ENCODE measurements around the gene BSCL2. TPM values are rescaled to one million over a fixed set of nuclear protein-coding genes. Genes with fewer than 3 reads are reported as not detected.
A peak's percentile ranks its signal among the peaks of the same experiment; 100 is the strongest.

The BSCL2 gene
- total RNA-seq, 1 donor from 2014 or later: 65.6 TPM

DNA sequence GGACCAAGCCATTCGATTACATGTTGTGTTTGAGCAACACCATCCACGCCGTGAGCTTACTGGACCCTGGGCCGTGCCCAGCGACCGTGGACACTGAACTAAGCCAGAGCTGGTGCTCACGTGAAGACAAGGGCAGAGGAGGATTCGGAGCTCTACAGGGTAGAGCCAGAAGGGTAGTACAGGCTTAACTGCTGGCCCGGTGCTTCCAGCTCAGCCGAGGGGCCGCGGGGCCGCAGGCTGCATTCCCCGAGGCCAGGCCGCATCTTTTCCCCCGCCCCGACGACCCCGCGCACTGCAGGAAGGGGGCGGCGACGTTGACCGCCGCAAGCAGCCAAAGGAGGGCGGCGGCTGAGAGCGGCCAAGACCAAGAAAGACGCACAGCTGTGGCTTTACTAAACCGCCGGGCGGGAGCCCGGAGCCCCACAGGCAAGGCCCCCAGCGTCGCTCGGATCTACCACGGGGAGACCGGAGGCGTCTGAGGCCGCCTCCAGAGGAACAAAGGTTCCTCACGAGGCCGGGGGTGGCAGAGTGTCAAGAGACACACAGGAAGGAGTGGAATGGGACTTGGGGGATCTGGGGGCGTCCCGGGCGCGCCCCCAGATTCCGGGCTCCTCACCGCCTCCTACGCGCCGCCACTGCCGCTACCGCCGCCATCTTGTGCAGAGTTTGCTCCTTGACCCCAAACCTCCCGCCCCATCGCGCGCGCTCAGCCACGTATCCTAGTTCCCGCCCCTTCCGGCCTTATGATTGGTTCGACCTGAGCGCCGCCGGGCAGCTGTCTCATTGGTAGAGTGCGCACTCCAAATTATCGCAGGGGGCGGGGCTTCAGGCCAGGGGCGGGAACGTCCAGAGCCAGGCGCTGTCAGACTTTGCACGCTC, 61.0 kb downstream of the BSCL2 start, which contains the start of gene GANAB:
TSS of gene GANAB (minus strand) at position 668 of the 879 bp plus-strand sequence. CDS start at position 654, 14 bp downstream.
- H3K36me3 ChIP-seq: peaks cover 45% of the 10 kb centered on the region
- peak within 1 kb of the TSS; percentile 92 for H3K4me3 ChIP-seq
- H3K27me3 ChIP-seq: no peaks in the 10 kb centered on the region
- DNase-seq: peak; percentile 100
- TF ChIP-seq, protein P1, sequence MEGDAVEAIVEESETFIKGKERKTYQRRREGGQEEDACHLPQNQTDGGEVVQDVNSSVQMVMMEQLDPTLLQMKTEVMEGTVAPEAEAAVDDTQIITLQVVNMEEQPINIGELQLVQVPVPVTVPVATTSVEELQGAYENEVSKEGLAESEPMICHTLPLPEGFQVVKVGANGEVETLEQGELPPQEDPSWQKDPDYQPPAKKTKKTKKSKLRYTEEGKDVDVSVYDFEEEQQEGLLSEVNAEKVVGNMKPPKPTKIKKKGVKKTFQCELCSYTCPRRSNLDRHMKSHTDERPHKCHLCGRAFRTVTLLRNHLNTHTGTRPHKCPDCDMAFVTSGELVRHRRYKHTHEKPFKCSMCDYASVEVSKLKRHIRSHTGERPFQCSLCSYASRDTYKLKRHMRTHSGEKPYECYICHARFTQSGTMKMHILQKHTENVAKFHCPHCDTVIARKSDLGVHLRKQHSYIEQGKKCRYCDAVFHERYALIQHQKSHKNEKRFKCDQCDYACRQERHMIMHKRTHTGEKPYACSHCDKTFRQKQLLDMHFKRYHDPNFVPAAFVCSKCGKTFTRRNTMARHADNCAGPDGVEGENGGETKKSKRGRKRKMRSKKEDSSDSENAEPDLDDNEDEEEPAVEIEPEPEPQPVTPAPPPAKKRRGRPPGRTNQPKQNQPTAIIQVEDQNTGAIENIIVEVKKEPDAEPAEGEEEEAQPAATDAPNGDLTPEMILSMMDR (IDR thresholded peaks at IDR 0.05): no peak
- no peaks in the 10 kb centered on the region for H3K9me3 ChIP-seq
- intact Hi-C loops (cut with DNase I): no loop called here
- peak; percentile 99 for ATAC-seq
- H3K4me1 ChIP-seq: peaks cover 16% of the 10 kb centered on the region
- H3K27ac ChIP-seq: peak within 1 kb of the TSS; percentile 96

DNA sequence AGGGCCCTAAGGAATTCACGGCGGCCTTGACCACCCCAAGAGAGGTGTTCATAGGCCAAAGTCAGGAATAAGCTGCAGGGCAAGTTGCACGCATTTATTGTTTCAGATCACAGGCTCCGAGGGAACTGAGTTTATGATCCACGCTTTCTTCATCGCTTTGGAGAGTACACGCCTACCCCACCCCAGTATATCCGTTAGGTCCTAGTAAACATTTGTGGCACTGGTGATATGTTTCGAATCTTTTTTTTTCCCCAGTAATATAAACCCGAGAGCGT, 61.6 kb downstream of the BSCL2 start:
- intact Hi-C loops (cut with DNase I): no loop called here
- ATAC-seq (no peak), DNase-seq (no peak)
- Histone ChIP-seq H3K9me3 (no peaks in the 10 kb centered on the region), H3K27ac (peak overlapping the region; percentile 96), H3K36me3 (peaks cover 45% of the 10 kb centered on the region), H3K4me3 (peak overlapping the region; percentile 92), H3K4me1 (peaks cover 16% of the 10 kb centered on the region), H3K27me3 (no peaks in the 10 kb centered on the region)
- TF ChIP-seq, protein P1 (IDR thresholded peaks at IDR 0.05): no peak

DNA sequence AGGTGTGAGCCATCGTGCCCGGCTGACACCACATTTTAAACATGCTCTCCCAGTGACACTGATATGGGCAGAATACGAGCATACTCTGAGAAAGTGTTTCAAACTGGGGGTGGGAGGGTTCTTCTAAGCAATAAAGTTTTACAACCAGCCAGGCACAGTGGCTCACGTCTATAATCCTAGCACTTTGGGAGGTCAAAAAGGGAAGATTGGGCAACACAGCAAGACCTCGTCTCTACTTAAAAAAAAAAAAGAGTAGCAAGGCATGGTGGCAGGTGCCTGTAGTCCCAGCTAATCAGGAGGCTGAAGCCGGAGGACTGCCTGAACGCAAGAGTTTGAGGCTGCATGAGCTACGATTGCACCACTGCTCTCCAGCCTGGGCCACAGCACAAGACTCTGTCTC, 63.0 kb downstream of the BSCL2 start:
- Histone ChIP-seq H3K27ac (no peak overlapping the region), H3K4me1 (peaks cover 16% of the 10 kb centered on the region), H3K27me3 (no peaks in the 10 kb centered on the region), H3K36me3 (peaks cover 45% of the 10 kb centered on the region), H3K4me3 (no peak overlapping the region), H3K9me3 (no peaks in the 10 kb centered on the region)
- TF ChIP-seq, protein P1 (IDR thresholded peaks at IDR 0.05): no peak
- DNase-seq: no peak
- intact Hi-C loops (cut with DNase I): no loop called here
- ATAC-seq: no peak

Other genes starting within 250 kb of the BSCL2 start
- 819 TPM for gene AHNAK, start 160.6 kb downstream of the BSCL2 start, total RNA-seq
- gene EEF1G, start 133.5 kb downstream of the BSCL2 start, total RNA-seq: 847 TPM
- gene TUT1, start 115.9 kb downstream of the BSCL2 start, total RNA-seq: 17.6 TPM
- 75.0 TPM for gene MTA2, start 105.6 kb downstream of the BSCL2 start, total RNA-seq
- 91.1 TPM for gene EML3, start 94.6 kb downstream of the BSCL2 start, total RNA-seq
- gene ROM1, start 94.2 kb downstream of the BSCL2 start, total RNA-seq: 5.2 TPM
- gene B3GAT3, start 85.4 kb downstream of the BSCL2 start, total RNA-seq: 40.1 TPM
- gene GANAB, start 60.8 kb downstream of the BSCL2 start, total RNA-seq: 229 TPM
- 18.8 TPM for gene INTS5, start 54.1 kb downstream of the BSCL2 start, total RNA-seq
- gene C11orf98, start 42.2 kb downstream of the BSCL2 start, total RNA-seq: 41.7 TPM
- gene CSKMT, start 42.1 kb downstream of the BSCL2 start, total RNA-seq: 14.6 TPM
- 5.7 TPM for gene UQCC3, start 35.8 kb downstream of the BSCL2 start, total RNA-seq
- gene LBHD1, start 35.2 kb downstream of the BSCL2 start, total RNA-seq: 6.1 TPM
- 95.2 TPM for gene UBXN1, start 28.4 kb downstream of the BSCL2 start, total RNA-seq
- 2.0 TPM for gene LRRN4CL, start 17.9 kb downstream of the BSCL2 start, total RNA-seq
- gene GNG3, start 252 bp upstream of the BSCL2 start, total RNA-seq: not detected
- 43.1 TPM for gene HNRNPUL2, start 20.0 kb upstream of the BSCL2 start, total RNA-seq
- 31.3 TPM for gene TTC9C, start 21.1 kb upstream of the BSCL2 start, total RNA-seq
- 12.5 TPM for gene ZBTB3, start 46.7 kb upstream of the BSCL2 start, total RNA-seq
- gene POLR2G, start 54.2 kb upstream of the BSCL2 start, total RNA-seq: 54.7 TPM
- 23.9 TPM for gene TAF6L, start 64.0 kb upstream of the BSCL2 start, total RNA-seq
- 52.4 TPM for gene TMEM179B, start 80.0 kb upstream of the BSCL2 start, total RNA-seq
- 14.8 TPM for gene TMEM223, start 84.6 kb upstream of the BSCL2 start, total RNA-seq
- 96.2 TPM for gene NXF1, start 98.0 kb upstream of the BSCL2 start, total RNA-seq
- 40.9 TPM for gene STX5, start 124.6 kb upstream of the BSCL2 start, total RNA-seq
- not detected for gene TEX54, start 125.4 kb upstream of the BSCL2 start, total RNA-seq
- 43.9 TPM for gene WDR74, start 132.2 kb upstream of the BSCL2 start, total RNA-seq
- gene SLC3A2, start 173.5 kb upstream of the BSCL2 start, total RNA-seq: 255 TPM
- gene CHRM1, start 213.9 kb upstream of the BSCL2 start, total RNA-seq: 4.7 TPM

Measured in upper lobe of right lung (tissue), 1 donor.